CD4-positive, alpha-beta T cell (primary cell): ENCODE measurements around the gene SLC7A4. TPM values are rescaled to one million over a fixed set of nuclear protein-coding genes. Genes with fewer than 3 reads are reported as not detected.

Experiments
- ATAC-seq: fragments of 200-7000 bp; cut with Tn5 transposase; one replicate; pipeline ENCODE4 v1.10.0; 2022; ENCODE audit warnings: mild to moderate bottlenecking; ENCODE audit not compliant: poor library complexity
- CTCF ChIA-PET: fragments of 350-600 bp; sonication (Branson Sonifier 250); formaldehyde crosslinking; loops from one replicate; lab custom pipeline; 2021; ENCODE audit warnings: antibody characterized with exemption, inconsistent platforms; lab: Charles Lee
- POLR2A ChIA-PET: fragments of 350-600 bp; sonication (Branson Sonifier 250); formaldehyde crosslinking; loops from one replicate; lab custom pipeline; 2021; ENCODE audit warnings: antibody characterized with exemption, inconsistent platforms; lab: Charles Lee
- DNase-seq, 14 experiments: peaks; one replicate each; pipeline ENCODE4 v3.0.0-alpha.2; 2013 to 2020; ENCODE audit warnings: mixed read lengths in 2 of 14
- H3K27ac ChIP-seq, 2 donors: one replicate each; pipeline versions ENCODE4 v1.5.1 to v1.7.0; 2013; ENCODE audit warnings: low read length in 2 of 2, low read depth in 1 of 2, mild to moderate bottlenecking in 1 of 2
- H3K27me3 ChIP-seq, 2 experiments: 1 replicate in 1 of 2; 2 replicates in 1 of 2; pipeline versions ENCODE4 v1.6.1 to v1.7.0; 2013; ENCODE audit warnings: low read length in 2 of 2, control low read depth in 1 of 2, mild to moderate bottlenecking in 1 of 2, moderate library complexity in 1 of 2; ENCODE audit not compliant: insufficient read depth in 2 of 2, control insufficient read depth in 1 of 2
- H3K36me3 ChIP-seq: one replicate; pipeline ENCODE4 v1.6.1; 2013; ENCODE audit warnings: low read length, control low read depth; ENCODE audit not compliant: insufficient read depth
- H3K4me1 ChIP-seq: one replicate; pipeline ENCODE4 v1.6.1; 2013; ENCODE audit warnings: low read length, control low read depth; ENCODE audit not compliant: insufficient read depth
- H3K4me3 ChIP-seq: one replicate; pipeline ENCODE4 v1.5.1; 2013; ENCODE audit warnings: mild to moderate bottlenecking, low read length, moderate library complexity
- H3K9me3 ChIP-seq, 2 experiments: 1 replicate in 1 of 2; 2 replicates in 1 of 2; pipeline versions ENCODE4 v1.6.1 to v1.7.0; 2013; ENCODE audit warnings: low read length in 2 of 2, mild to moderate bottlenecking in 2 of 2, control low read depth in 1 of 2, moderate library complexity in 1 of 2; ENCODE audit not compliant: control insufficient read depth in 1 of 2, insufficient read depth in 1 of 2
- H3K27ac Mint-ChIP-seq: one replicate; pipeline ENCODE4 v1.8.0; 2020; ENCODE audit warnings: mixed read lengths
- H3K27me3 Mint-ChIP-seq: one replicate; pipeline ENCODE4 v1.8.0; 2021; ENCODE audit warnings: mixed read lengths
- H3K36me3 Mint-ChIP-seq: one replicate; pipeline ENCODE4 v1.8.0; 2021; ENCODE audit warnings: low read depth, mixed read lengths
- H3K4me1 Mint-ChIP-seq: one replicate; pipeline ENCODE4 v1.8.0; 2021; ENCODE audit warnings: low read depth, mixed read lengths
- H3K4me3 Mint-ChIP-seq: one replicate; pipeline ENCODE4 v1.8.0; 2020; ENCODE audit warnings: mild to moderate bottlenecking, mixed read lengths
- H3K9me3 Mint-ChIP-seq: one replicate; pipeline ENCODE4 v1.8.0; 2020; ENCODE audit warnings: mixed read lengths
- intact Hi-C, 2 experiments: fragments of 100-400 bp; cut with DNase I in 1 of 2; cut with micrococcal nuclease in 1 of 2; formaldehyde crosslinking; loops; one replicate each; pipeline versions ENCODE4 v1.15.1 to v1.9.0; 2023 to 2025; cut with DNase I, micrococcal nuclease
- total RNA-seq, 174 experiments: library from RNA in 2 of 174; stranded (reverse) in 2 of 174; gene quantifications; one replicate each; pipeline ENCODE4 v1.2.3 and lab custom pipeline; 2021 to 2026
- TF ChIP-seq, protein P1 (sequence below): fragments of 200-600 bp; IDR thresholded peaks from one replicate; pipeline ENCODE4 v1.8.0; 2022; ENCODE audit warnings: antibody characterized with exemption, mild to moderate bottlenecking

Gene SLC7A4
- total RNA-seq, 2 experiments from 2014 or later: not detected

DNA sequence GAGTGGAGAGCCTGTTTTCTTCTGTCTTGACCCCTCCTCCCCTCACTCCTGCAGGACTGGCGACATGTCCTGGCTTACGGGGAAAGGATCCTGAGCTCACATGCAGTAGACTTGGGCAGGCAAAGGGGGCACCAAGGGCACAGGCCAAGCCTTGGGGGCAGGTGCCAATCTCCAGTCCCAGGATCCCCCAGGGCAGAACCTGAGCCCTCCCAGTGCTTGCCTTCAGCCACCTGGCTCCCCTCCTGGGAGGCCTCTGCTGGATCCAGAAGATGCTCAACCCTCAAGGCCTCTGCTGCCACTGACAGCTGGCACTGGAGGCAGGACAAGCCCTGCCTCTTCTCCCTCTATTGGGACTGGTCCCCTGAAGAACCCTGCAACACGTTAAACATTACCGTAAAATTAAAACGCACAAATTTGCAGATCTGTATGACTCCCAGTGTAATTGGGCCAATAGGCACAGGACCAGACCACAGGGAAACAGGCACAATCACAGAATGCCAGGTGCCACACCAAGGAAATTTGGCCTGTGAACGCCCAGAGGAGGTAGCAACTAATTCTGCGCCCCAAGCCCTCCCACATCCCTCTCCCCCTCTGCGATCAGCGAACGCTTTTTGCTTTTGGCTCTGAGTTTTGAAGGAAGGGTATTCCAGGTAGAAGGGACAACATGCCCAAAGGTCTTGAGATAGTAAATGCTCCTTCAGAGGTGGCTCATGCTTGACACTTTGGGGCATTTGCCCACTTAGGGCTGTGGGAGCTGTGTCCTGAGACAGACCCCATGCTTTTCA lies 51.2 kb downstream of the SLC7A4 start:
- Mint-ChIP-seq H3K9me3 (no peaks in the 10 kb centered on the region), H3K4me1 (peaks cover 48% of the 10 kb centered on the region), H3K36me3 (peaks cover 11% of the 10 kb centered on the region), H3K4me3 (peak overlapping the region; percentile 97), H3K27ac (peak overlapping the region; percentile 87), H3K27me3 (no peaks in the 10 kb centered on the region)
- H3K27me3 ChIP-seq: no peaks in the 10 kb centered on the region
- no peak for DNase-seq
- TF ChIP-seq, protein P1, sequence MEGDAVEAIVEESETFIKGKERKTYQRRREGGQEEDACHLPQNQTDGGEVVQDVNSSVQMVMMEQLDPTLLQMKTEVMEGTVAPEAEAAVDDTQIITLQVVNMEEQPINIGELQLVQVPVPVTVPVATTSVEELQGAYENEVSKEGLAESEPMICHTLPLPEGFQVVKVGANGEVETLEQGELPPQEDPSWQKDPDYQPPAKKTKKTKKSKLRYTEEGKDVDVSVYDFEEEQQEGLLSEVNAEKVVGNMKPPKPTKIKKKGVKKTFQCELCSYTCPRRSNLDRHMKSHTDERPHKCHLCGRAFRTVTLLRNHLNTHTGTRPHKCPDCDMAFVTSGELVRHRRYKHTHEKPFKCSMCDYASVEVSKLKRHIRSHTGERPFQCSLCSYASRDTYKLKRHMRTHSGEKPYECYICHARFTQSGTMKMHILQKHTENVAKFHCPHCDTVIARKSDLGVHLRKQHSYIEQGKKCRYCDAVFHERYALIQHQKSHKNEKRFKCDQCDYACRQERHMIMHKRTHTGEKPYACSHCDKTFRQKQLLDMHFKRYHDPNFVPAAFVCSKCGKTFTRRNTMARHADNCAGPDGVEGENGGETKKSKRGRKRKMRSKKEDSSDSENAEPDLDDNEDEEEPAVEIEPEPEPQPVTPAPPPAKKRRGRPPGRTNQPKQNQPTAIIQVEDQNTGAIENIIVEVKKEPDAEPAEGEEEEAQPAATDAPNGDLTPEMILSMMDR: no peak
- intact Hi-C loops: loop anchor here (1.0 to 10.0 kb wide), 3 partner anchors 21 to 126 kb away; partner anchors contain the start of genes THAP7 (in 2 of the 2), CRKL (in 1 of the 2), PI4KA (in 1 of the 2) and SNAP29 (in 1 of the 2)
- POLR2A ChIA-PET: interaction anchor here (0.7 to 4.6 kb wide), 3 partner anchors 9 to 21 kb away, joined by 3 to 25 read pairs (median 16); partner anchors contain the start of gene THAP7
- CTCF ChIA-PET: interaction anchor here (1.5 kb wide), 1 partner anchor 22 kb away, joined by 7 read pairs; no protein-coding TSS in a partner anchor
- H3K27ac ChIP-seq: peak overlapping the region; percentile 69 to 80
- ATAC-seq: no peak
- H3K36me3 ChIP-seq: peaks cover 19% of the 10 kb centered on the region
- H3K4me3 ChIP-seq: peak overlapping the region; percentile 76
- peaks cover 6 to 18% of the 10 kb centered on the region in 2 experiments for H3K9me3 ChIP-seq
- H3K4me1 ChIP-seq: peaks cover 49% of the 10 kb centered on the region

DNA sequence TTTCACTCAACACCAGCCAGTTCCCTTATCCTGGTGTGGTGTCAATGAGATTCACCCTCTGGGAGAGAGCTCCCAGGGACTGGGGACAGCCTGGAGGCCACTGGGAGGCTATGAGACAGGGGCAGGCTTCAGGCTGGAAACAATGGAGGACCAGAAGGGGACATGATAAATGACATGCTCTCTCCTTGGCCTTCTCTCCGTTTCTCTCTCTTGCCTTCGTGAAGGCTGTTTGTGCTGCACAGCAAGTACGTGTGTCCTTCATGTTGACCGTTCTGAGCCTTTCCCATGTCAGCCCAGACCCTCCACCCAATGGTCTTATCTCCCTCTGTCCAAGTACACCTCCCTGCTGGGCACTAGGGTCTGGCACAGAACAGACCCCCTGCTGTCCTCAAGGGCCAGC lies 51.8 kb downstream of the SLC7A4 start:
- H3K4me1 ChIP-seq: peaks cover 49% of the 10 kb centered on the region
- Mint-ChIP-seq H3K4me1 (peaks cover 48% of the 10 kb centered on the region), H3K27ac (peak overlapping the region; percentile 87), H3K27me3 (no peaks in the 10 kb centered on the region), H3K9me3 (no peaks in the 10 kb centered on the region), H3K36me3 (peaks cover 10% of the 10 kb centered on the region), H3K4me3 (peak overlapping the region; percentile 97)
- TF ChIP-seq, protein P1: no peak
- intact Hi-C loops: loop anchor here (5.0 to 10.0 kb wide), 2 partner anchors 63 to 126 kb away; partner anchors contain the start of genes CRKL (in 1 of the 2), PI4KA (in 1 of the 2) and SNAP29 (in 1 of the 2)
- H3K9me3 ChIP-seq: peaks cover 6 to 18% of the 10 kb centered on the region in 2 experiments
- no peak for DNase-seq
- H3K27me3 ChIP-seq: no peaks in the 10 kb centered on the region
- H3K36me3 ChIP-seq: peaks cover 14% of the 10 kb centered on the region
- ATAC-seq: no peak
- CTCF ChIA-PET: no interaction called here
- H3K4me3 ChIP-seq: no peak overlapping the region
- H3K27ac ChIP-seq: no peak overlapping the region
- POLR2A ChIA-PET: interaction anchor here (0.7 to 4.6 kb wide), 3 partner anchors 9 to 22 kb away, joined by 3 to 25 read pairs (median 16); partner anchors contain the start of gene THAP7

DNA sequence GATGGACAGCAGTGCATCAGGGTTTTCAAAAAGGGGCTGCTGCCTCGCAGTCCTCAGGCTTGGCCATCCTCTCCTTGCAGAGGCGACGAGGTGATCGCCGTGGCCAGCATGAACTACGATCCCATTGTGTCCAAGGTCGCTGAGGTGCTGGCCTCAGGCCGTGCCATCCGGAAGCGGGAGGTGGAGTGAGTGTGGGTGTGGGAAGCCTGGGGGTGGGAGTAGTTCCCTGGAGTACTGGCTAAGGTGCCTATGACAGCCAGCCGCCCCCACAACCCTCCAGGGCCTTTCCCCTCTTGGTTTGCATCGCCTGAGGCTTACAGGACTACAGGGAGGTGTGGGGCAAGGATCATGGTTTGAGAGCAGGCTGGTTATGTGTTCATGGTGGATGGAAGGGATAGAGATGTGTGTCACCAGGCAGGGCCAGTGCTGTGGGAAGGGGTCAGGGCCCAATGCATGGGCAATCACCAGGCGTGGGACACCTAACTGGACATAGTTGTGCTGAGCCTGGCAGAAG lies 52.4 kb downstream of the SLC7A4 start:
- CTCF ChIA-PET: no interaction called here
- no peaks in the 10 kb centered on the region for H3K27me3 Mint-ChIP-seq
- H3K36me3 Mint-ChIP-seq: peaks cover 10% of the 10 kb centered on the region
- peak overlapping the region; percentile 87 for H3K27ac Mint-ChIP-seq
- no peaks in the 10 kb centered on the region for H3K9me3 Mint-ChIP-seq
- no peak for DNase-seq
- Histone ChIP-seq H3K27me3 (no peaks in the 10 kb centered on the region), H3K36me3 (peaks cover 11% of the 10 kb centered on the region), H3K9me3 (peaks cover 6 to 18% of the 10 kb centered on the region in 2 experiments), H3K27ac (no peak overlapping the region), H3K4me3 (no peak overlapping the region), H3K4me1 (peaks cover 49% of the 10 kb centered on the region)
- TF ChIP-seq, protein P1: no peak
- POLR2A ChIA-PET: interaction anchor here (0.7 to 4.6 kb wide), 2 partner anchors 10 to 20 kb away, joined by 3 to 25 read pairs; no protein-coding TSS in a partner anchor
- ATAC-seq: no peak
- H3K4me3 Mint-ChIP-seq: peak overlapping the region; percentile 97
- peaks cover 48% of the 10 kb centered on the region for H3K4me1 Mint-ChIP-seq
- intact Hi-C loops: loop anchor here (5.0 to 10.0 kb wide), 3 partner anchors 63 to 125 kb away; partner anchors contain the start of genes CRKL (in 1 of the 2), PI4KA (in 1 of the 2) and SNAP29 (in 1 of the 2)
